NCI-H146 treated with DMSO at 0.1 percent for 48 hours (cell line): ENCODE measurements around the gene COA5.
"Not testable (repeated sequence)": the region's sequence is repeated elsewhere in the genome, so short reads cannot be mapped to it uniquely, and the experiment has no call there.

ENCODE experiments used
- DNase-seq: peaks from one replicate; lab custom pipeline; 2025; ENCODE audit not compliant: unreplicated experiment; lab: John Stamatoyannopoulos, UW

COA5 gene

DNA sequence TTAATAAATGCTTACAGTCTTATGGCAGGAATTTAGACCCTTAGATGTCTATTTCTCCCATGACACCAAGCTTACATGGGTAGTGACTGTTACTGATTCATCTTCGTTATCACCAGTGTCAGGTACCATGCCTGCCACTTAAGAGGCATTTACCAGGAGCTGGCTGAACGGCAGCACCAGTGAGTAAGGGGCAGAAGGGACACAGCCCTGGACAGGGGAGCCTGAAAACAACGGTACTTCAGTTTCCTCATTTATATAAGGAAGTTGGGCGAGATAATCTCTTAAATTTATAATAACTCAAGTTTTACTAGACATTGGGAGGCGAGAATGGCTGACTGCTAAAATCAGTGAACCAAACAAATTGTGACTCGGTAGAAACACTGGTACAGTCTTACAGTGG, 1.2 kb downstream of the COA5 start:
- no peak for DNase-seq

DNA sequence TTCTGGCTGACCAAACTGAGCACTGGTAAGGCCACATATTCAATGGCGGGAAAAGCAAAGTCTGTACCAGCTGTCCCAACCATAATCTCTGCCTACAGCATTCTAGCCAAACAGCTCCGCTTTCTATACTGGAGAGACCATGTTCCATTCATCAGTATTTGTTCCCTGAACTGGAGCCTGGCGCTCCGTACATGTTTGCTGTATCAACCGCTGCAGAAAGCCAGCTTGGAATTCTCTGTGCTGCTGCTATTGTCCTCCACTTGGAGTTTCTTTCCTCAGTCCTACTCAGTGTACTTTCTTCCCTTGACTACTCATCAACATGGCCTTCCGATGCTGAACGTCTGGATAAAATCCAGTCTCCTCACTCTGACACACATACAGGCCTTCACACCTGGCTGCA, 1.9 kb downstream of the COA5 start:
- no peak for DNase-seq

DNA sequence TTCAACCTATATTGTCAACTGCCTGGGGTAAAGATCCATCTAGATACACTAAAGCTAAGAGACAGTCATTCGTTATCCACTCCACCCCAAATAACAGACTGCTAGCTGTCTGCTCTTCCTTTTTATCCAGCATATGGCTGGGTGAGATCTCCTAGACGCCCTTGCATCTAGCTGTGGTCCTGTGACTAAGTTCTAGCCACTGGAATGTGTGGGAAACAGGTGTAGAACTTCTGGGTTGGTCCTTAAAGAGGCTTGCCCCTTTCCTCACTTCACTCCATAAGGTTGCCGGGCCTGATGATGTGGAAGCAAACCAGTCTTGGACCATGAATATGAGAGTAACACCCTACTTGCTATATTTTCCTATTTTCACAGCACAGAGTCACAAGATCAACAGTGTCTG, 3.2 kb downstream of the COA5 start:
- DNase-seq: no peak

DNA sequence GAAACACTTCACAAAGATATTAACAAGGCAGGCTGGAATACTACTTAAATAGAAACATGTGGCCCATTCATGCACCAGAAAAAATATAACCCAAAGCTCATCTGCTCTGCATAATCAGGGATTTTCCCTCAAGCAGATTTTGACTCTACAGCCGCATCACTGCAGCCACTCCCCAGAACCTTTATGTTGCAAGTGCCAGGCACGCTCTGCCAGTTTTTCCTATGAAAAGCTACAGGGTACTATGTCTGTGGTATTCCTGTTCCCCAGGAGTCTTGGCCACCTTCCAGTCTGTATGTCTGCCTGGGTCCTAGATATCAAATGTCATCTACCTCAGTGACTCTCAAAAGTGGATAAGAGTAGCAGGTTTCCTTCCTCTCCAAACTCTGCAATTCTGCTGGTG, 3.8 kb downstream of the COA5 start:
- no peak for DNase-seq

DNA sequence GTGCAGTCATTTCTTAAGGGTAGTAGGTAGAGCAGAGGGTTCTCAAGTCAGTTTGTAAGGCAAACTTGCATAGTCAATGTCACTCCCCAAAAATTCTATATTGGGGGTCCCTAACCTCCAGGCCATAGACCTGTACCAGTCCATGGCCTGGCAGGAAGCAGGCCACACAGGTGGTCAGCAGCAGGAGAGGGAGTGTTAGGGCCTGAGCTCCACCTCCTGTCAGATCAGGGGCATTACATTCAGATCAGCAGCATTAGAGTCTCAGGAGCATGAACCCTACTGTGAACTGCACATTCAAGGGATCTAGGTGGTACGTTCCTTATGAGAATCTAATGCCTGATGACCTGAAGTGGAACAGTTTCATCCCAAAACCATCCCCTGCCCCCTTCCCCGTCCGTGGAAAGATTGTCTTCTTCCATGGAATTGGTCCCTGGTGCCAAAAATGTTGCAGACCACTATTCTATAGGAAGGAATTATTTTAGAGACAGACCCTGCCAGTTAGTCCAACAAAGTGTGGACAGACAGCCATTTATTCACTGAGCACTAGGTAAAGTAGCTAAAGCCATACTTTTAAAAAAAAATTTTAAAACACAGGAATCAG, 6.7 kb downstream of the COA5 start:
- DNase-seq: peak; percentile 40

DNA sequence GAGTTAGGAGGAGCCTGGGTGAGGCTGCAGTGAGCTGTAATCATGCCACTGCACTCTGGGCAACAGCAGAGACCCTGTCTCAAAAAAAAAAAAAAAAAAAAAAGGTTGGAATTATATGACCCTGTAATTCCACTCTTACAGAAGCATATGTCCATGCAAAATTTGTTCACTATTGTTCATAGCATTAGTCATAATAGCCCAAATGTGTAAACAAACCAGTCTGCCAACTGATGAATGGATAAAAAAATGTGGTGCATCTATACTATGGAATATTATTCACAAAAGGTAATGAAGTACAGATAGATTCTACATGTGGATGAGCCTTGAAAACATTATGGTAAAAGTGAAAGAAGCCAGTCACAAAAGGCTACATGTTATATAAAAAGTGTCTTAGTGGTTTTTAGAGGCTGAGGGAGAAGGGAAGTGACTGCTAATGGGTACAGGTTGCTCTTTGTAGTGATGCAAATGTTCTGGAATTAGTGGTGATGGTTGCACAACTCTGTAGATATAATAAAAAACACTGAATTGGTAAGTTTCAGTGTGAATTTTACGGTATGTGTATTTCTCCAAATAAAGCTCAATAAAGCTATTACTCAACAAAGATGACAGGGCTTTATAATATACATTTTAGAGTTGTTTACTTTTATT, 9.4 kb downstream of the COA5 start:
- DNase-seq: no peak

DNA sequence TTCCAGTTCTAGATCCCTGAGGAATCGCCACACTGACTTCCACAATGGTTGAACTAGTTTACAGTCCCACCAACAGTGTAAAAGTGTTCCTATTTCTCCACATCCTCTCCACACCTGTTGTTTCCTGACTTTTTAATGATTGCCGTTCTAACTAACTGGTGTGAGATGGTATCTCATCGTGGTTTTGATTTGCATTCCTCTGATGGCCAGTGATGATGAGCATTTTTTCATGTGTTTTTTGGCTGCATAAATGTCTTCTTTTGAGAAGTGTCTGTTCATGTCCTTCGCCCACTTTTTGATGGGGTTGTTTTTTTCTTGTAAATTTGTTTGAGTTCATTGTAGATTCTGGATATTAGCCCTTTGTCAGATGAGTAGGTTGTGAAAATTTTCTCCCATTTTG, 13.6 kb downstream of the COA5 start:
- not testable (repeated sequence) for DNase-seq

DNA sequence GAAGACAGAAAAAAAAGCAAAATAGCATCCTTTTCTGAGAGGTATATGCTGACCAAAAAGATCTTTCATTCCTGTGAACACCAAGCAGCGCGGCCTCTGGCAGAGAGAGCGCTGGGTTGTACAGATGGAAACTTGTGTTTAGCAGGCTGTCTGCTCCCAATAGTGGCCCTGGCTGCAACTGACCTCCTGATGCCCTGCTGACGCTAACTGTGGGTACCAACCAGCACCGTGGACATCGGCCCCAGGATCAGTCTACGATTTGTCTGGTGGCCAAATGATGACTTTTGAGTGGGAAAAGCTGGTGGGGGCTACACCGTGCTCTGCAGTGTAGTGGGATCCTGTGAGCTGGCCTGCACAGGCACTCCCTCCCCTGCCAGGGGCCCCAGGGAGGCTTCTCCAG, 15.7 kb downstream of the COA5 start:
- DNase-seq: no peak

DNA sequence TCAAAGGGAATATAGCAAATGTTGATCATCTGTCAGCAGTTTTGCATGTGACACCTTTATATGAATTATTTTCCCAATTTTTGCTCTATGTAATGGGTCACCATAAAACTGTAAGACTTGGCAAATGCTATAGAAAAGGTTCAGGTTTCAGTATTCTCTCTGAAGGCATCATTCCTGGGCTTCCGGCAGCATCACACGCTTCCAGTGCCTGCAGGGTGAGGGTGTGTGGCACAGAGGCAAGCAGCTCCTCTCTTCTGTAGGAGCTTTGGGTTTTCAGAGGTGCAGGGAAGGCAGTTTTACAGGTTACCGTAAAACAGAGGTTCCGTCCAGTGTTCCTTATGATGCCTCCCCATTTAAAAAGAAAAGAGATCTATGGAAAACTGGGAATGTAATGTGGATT, 18.8 kb downstream of the COA5 start:
- DNase-seq: no peak

DNA sequence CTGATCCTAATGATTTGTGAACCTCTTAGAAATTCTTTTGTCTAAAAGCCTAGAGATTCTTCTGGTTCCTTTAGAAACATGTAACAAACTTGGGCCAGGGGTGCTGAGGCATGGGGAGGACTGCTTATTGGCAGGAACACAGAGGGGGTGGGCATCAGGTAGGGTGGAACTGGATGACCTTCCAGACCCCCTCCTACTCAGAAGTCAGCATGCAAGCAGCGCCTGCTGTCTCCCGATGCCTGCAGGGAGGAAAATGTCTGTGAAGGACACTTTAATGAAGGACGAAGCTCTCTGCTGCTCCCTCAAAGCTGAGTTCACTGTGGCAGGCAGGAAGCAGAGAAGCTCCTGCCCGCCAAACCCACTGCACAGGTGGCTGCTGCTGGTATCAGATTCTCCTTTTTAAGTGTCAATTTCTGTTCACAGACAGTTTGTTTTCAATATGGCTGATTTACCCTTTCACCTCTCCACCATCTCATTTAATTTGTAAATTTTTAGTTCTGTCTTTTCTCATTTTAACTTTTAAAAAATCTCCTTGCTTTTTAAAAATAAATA, 19.4 kb downstream of the COA5 start:
- no peak for DNase-seq

DNA sequence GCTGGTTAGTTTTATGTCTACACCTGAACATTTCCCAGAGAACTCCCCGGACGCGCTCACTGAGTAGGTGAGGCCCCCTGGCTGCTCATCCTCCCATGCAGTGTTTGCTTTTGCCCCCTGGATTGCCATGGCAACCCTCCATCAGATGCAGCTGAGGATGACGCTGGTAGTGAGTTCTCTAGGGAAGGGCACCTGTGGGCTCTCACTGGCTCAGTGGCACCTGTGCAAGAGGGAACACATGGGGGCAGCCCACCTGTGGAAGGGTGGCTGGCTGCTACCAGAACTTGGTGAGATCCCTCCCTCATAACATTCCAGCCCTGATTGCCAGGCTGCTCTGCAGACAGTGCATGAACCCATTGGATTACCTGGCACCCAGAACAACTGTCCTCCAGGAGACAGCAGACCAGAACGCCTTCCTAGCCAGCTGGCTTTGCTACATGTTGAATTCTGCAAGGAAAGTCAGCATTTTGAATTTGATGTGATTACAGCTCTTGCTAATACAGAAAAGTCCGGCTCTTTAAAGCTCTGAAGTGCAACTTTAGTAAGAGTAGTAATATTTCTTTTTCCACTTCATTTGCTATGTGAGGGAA, 21.7 kb downstream of the COA5 start:
- DNase-seq: no peak

DNA sequence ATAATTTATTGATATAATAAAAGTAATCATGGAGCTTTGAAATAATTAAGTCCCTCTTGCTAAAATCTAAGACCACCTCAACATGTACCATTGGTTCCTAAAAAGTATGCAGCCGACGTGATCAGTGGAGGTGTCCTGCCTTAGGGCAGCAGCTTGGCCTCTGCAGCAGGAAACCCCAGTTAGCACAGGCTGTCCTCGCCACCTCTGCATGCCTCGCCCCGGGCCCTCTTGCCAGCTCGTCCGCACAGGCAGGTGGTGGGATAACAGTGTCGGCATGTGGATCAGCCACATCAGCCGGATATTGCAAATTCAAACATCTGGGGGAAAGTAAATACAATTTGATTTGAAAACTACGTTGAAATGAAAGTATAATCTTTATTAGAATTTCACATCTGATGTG, 22.9 kb downstream of the COA5 start:
- DNase-seq: no peak

DNA sequence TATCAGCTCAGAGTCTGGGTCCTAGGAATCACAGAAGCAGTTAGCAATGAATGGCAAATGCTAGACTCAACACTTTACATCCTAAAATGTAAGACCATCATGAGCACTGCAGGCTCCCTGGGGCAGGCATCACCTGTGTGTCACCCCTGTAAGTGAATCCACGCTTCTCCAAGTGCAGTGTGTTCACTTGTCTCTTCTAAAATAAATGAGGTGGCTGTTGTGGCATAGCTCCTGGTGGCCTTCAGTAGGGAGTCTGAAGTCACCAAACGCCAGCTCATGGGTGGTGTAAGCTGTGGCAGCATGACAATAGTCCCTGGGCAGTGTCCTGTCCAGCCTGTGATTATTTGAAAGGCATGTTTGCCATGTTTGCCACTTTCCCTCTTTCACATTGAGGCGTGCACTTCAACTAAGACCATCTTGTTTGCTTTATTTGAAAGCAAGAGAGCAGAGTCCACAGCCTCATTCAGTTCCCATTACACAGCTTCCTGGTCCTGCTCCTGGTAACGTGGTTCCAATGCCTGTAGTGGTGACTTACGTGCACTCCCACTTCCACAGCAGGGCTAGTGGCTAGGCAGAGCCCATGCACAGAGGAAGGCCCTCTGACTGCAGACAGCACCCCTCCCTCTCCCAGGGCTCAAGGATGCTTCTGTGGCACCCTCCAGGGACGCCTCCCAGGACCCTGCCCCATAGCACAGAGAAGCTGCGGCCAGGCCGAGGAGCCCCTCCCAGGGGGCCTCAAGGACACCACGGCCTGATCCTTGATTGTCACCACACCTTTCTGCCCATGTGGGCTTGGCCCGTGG, 24.3 kb downstream of the COA5 start:
- DNase-seq: peak; percentile 49

DNA sequence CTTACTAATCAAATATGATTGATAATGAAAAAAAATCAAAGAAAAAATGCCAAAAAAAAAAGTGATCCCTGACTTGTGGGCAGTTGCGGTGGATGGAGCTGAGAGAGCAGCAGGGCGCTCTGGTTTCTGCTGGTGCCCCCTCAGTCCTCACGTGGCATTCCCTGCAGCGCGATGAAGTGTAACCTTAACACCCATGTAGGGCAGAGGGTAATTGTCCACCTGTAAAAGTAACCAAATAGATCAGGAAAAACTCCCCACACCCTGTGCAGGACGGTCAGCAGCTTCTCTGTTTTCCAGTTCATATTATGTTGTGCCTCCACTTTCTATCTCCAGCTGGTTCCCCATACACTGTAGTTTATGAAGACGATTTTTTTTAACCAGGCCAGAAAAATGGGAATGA, 25.0 kb downstream of the COA5 start:
- no peak for DNase-seq

DNA sequence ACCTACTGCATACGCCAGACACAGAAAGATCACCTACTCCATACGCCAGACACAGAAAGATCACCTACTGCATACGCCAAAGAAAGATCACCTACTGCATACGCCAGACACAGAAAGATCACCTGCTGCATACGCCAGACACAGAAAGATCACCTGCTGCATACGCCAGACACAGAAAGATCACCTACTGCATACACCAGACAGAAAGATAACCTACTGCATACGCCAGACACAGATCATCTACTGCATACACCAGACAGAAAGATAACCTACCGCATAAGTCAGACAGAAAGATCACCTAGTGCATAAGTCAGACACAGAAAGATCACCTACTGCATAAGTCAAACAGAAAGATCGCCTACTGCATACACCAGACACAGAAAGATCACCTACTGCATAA, 25.8 kb downstream of the COA5 start:
- DNase-seq: no peak

DNA sequence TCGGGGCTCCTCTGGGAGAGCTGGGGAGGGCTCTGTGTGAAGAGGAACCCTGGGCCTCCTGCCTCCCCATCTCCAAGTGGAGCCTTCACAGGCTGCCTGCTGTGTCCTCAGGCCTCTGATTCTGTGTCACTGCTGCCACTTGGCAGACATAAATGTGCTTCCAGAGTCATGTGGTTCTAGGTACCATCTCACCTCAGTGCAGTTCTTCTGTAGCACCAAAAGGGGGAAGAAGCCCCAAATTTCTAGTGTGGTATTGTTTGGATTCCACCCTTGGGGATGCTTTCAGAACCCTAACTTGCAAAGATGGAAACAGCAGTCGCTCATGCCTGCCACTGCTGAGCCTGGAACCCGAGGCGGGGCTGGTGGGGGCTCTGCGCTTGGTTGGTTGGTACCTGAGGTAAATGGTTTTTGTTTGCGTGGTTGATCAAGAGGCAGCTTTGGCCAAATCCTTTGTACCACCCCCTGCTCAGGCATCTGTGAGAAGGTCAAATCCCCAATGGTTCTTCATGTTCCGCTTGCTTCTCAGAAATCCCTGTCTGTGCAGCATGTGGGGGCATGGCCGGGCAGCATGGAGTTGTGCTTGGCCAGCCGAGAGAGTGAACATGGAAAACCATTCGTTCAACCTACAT, 27.5 kb downstream of the COA5 start:
- DNase-seq: no peak

DNA sequence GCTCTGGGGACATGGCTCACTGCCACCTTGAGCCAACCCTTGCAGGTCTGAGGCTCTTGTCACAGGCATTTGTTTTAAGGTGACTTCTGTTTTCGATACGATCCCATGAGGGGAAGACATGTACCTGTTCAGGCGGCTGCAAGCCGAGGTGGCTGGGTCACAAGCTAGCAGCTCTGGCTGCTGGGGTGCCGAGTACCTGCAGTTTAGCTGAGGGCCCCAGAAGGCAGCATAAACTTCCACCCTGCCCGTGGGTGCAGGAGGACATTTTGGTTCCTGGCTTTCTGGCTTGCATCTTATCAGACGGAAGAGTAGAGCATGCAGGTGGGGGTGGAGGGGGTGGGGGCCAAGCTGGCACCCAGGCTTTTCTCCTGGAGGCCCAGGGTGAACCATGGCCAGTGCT, 28.4 kb downstream of the COA5 start:
- DNase-seq: no peak

DNA sequence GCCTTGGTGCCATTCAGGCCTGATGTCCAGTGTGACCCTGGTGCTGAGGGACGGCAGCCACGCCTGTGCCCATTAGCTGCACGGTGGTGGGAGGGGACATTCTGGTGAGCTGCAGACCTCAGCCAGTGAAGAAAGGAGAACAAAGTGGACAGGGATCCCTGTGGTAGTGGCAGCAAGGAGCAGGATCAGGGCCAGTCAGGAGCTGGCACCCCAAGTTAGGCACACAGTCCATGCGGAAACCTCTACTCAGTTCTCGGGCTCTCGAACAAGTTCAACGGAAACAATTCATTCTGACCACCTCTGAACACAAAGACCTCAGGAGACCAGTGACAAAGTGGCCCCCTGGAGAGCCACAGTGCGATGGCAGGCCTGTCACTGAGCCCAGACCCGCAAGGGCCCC, 30.1 kb downstream of the COA5 start:
- DNase-seq: no peak

DNA sequence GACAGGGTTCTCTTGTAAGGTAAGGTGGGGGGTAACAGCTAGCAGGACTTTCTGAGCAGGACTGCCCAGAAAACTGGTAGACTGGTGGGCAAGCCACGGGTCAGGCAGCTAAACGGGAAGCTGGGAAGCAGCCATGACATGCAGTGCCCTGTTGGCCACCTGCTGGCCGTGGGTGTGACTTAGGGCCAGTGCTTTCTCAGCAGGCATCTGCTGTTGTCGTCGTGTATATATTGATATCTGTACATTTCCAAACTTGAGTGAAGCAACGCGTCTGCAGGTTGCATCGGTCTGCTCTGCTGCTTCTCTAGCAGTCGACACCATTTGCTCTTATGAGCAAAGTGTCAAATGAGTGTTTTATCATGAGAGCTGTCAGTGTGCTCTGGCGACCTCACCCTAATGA, 31.0 kb downstream of the COA5 start:
- no peak for DNase-seq

DNA sequence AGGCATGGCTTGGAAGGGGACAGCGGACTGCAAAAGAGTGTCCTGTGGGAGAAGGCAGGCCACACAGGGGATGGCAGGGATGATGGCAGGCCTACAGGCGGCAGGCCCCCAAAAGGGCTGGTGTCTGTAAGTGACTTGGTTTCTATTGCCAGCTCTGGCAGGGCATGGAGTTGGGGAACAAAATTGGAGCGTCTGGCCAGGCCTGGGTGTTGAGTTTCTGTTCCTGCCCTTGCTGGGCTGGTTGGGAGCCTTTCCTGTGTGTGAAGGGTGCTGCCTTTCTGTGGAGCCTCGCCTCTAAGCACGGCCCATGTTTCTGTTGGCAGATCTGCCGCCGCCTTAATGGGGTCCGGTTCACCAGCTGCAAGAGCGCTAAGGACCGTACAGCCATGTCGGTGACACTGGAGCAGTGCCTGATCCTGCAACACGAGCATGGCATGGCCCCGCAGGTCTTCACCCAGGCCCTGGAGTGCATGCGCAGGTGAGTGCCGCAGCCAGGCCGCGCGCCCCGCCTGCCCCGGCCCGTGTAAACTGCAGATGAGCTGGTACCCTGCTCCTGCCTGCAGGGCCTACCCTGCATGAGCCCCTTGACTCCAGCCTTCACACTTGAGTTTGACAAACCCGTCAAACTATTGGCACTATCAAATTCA, 31.5 kb downstream of the COA5 start:
- DNase-seq: no peak

DNA sequence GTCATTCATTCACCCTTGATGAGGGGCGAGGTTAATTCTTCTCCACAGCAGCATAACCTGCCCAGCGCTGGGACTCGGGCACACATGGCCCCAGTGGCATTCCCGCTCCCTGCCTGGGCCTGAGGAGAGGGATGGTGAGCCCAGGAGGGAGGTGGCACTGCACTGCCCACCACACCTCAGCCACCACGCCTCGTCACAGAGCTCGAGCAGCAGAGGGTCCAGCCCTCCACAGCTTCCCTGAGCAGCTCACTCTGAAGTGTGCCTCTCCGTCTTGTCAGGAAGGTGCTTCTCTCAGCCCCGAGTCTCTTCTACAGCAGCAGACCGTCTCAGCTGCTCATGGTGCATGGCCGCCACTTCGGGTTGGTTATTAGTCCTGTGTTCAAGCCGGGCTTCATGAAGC, 34.9 kb downstream of the COA5 start:
- DNase-seq: no peak
